Non-pigmented ciliary epithelial cell (primary cell): ENCODE measurements around the gene ZDHHC14.
"Not testable (repeated sequence)": the region's sequence is repeated elsewhere in the genome, so short reads cannot be mapped to it uniquely, and the experiment has no call there.

Source experiments
- DNase-seq: peaks from one replicate; pipeline ENCODE4 v3.0.0-alpha.2; 2010; ENCODE audit warnings: low read depth

Gene ZDHHC14

DNA sequence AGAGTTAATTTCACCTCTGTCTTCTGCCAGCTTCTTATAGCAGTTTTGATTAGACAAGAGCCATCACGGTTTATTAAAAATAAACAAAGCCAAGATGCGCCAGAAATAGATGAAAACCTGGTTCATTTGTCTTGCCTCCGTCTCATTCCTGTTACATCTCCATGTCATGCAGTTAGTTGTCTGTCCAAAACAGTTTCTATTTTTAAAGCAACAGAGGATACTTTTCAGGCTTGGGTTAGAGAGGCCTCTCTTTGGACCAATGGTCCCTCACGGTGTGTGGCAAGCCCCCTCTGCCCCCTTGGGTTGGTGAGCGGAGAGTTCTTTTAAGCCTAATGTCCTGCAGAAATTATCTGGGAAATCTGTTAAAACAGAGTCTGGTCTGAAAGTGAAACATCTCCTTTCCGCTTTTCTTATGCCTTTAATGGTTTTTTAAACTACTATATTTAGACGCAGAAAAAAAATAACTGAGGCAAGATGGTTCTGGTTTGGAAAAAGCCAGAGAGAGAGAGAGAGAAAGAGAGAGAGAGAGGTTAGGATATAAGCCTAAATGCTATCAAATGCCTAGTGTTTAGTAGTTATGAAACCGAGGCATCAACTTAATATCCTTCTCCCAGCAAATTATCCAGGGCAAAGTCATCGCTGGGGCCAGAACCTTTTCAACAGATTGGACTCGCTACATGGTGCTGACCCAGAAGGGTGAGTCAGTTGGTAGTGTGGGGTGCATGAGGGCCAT lies 64.5 kb downstream of the ZDHHC14 start:
- no peak for DNase-seq

DNA sequence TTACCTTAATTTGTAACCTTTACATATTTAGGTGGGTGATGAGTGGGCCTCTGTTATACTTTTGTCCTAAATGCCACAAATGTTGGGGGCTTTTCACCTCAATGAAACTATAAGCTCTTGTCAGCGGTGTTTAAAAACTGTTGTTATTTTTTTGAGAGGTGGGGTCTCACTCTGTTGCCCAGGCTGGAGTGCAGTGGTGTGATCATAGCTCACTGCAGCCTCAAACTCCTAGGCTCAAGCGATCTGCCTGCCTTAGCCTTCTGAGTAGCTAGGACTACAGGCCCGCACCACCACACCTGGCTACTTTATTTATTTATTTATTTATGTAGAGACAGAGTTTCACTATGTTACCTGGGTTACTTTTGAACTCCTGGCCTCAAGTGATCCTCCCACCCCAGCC lies 66.7 kb downstream of the ZDHHC14 start:
- no peak for DNase-seq

DNA sequence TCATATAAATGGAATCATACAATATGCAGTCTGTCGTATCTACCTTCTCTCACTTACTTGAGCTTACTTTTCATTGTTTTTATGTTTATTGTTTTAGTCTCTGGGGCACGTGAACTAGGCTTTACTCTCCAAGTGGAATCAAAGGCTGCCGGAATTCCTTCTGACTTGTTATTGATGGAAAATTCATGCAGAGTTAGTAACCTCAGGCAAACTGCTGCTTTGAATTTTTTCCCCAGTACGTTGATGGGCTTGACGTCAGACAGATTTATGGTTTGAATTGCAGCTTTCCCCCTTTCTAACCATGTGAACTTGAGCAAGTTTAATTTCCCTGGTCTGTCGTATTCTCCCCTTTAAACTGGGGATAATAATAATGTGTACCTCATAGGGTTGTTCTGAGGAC lies 68.6 kb downstream of the ZDHHC14 start:
- DNase-seq, result peak; percentile 18

GRCh38 chr6:157450931-157451742 lies 70.1 kb downstream of the ZDHHC14 start:
- DNase-seq, result no peak

- no peak for DNase-seq
These were observed 71.1 kb downstream of the ZDHHC14 start for GRCh38 chr6:157452096-157452495.

DNA sequence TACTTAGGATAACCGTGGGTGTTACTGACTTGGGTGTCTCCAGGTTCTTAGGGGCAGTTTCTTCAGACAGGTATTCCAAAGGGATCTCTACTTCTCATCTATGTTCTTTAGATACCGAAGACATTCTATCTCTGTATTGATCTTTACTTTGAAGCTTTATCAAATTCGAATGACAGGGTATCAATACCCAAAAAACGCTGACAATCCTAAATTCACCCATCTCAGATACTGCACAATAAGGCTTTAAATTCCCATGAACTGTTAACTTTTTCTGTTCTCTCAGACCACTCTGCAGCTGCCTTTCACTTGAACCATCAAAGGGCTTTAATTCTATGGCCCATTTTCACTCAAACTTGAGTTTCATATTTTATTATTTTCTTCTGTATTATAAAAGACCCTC lies 72.1 kb downstream of the ZDHHC14 start:
- no peak for DNase-seq

- no peak for DNase-seq
These were observed 73.0 kb downstream of the ZDHHC14 start for GRCh38 chr6:157453978-157454377.

GRCh38 chr6:157454762-157455714 lies 74.0 kb downstream of the ZDHHC14 start:
- no peak for DNase-seq

DNA sequence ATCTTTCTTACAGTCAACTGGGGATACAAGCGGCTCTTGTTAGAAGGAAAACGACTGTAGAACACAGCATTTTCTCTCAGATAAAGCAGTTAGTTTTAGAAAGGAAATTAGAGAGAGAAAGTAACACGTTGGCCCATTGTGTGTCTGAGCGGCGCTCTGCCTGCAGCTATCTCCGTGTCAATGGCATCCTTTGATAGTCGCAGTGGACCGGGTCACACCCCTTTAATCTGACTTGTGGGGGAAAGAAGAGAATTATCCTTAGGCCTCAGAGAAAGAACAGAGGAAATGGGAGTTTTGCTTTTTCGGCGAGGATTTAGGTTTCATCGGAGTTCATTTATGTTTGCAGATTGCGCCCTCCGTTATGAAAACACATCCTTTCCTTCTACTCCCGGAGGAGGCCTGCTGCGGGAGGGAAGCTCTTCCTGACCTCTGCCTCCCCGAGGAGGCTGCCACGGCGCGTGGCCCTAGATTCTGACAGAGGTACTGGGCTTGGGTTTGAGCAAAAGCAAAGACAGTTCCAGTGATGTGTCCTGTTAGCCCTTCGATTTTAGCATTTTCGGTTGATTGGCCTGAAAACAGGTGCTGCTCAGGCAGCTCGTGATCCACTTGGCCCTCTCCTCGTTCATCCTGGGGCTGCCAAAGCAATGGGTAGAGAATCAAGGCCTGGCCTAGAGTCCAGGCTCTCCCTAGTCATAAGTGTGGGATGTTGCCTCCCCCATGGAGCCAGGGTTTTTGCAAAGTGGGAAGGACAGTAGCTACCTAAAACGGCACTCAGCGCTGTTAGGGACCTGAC lies 74.9 kb downstream of the ZDHHC14 start:
- no peak for DNase-seq

DNA sequence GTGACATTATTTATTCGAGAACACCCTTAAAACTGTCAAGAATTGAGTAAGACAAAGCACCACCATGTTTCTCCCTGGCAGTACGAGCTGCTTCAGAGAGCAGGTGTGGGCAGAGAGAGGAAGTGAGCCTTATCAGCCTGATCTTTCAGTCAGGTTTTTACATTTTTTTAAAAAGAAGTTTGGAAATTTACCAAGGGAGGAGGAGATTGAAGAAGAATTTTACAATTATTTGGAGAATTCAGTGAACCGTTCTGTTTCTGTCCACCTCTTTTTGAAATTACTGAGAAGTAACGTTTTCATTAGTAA lies 75.5 kb downstream of the ZDHHC14 start:
- no peak for DNase-seq

- no peak for DNase-seq
These were observed 76.8 kb downstream of the ZDHHC14 start for GRCh38 chr6:157457787-157458186.

DNA sequence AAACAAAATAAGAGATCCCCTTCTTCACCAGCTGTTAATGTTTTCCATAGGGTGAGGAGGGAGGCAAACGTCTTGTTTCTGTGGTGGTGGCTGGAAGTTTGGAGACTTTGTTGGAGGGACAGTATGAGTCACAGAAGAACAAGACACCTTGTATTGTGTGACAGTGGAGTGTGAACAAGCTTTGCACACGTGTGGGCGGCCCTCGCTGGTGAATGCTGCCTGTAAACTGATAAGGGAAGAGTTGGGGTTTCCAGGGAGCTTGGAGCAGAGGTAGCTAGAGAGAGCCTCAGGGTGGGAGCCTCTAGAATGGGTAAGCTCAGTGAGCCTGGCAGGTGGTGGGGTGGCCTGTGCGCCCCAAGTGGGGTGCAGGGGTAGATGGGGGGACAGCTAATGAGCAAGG lies 78.3 kb downstream of the ZDHHC14 start:
- no peak for DNase-seq

GRCh38 chr6:157460182-157460999 lies 79.4 kb downstream of the ZDHHC14 start:
- no peak for DNase-seq

DNA sequence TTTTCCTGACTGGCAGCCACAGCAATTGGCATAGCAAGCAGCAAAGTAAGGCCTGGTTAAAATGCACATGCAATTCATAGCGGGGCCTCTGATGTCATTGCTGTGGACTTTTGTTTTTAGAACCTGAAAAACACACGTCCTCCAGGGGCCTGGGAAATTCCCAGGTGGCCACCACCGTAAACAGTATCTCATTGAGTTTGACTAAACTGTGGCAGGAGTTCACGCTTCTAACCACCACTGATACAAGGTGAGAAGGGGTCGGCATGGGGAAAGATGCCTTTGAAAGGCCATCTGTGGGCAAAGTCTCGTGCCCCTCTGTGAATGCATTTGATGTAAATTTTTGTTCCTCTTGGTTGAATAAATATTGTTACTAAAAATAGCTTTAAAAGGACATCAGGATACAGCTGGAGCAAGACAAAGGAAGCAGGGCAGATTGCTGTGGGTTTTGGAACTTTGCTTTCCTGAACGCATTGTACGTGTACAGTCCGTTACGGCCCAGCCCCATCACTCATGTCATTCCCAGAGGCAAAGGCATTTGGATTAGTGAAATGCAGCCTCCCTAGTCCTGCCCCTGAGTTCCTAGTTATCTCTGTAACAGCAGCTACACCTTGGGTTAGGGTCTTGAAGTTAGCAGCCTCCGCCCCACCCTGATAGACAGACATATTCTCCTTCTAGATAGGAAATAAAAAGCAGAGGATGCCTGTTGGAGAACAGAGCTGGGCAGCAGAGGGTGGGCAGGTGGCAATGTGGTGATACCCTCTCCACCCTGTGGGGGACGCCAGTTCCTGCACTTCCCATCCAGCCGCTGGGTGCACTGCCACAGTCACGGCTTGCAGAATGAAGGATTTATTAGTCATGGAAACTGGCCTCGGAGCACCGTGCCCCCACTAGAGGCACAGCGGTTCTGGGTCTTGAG lies 80.3 kb downstream of the ZDHHC14 start:
- DNase-seq, result peak; percentile 9

GRCh38 chr6:157462956-157463742 lies 82.2 kb downstream of the ZDHHC14 start:
- DNase-seq, result no peak

- not testable (repeated sequence) for DNase-seq
These were observed 82.7 kb downstream of the ZDHHC14 start for GRCh38 chr6:157463743-157464135.

DNA sequence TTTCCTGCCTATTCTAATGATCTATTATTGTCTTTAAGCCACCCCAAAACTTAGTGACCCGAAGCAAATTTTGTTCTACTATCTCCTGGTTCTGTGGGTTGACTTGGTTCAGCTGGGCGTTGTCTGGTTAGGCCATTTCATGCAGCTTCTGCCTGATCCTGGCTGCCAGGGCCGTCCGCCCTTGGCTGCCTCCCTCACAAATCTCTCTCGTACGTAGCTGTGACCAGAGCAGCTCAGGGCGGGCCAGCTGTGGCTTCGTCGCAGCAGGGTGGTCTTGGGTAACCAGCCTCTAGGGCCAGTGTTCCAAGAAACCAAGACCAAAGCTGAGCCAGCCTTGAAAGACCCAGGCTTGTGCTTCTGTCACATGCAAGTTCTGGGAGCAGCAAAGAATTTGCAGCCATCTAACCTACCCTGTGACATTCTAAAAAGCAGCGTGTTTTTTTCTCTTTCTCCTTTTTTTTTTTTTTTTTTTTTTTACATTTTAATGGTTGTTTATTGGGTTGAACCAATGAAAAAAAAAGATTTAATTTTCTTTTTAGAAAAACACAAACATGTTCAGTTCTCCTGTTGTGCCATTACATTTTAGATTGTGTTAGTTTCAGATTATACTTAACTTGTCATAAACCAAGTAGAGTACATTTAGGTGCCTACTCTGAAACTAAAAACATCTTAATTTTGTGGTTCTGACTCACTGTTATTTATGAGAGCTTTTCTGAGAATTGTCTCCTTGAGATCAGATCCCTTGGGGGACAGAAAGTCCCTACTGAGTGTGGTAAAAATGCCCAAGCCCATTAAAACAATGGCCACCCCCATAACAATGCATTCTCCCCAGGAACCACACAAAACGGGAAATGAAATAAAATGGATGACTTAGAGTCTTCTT lies 83.9 kb downstream of the ZDHHC14 start:
- DNase-seq, result no peak

GRCh38 chr6:157466342-157466648 lies 85.3 kb downstream of the ZDHHC14 start:
- DNase-seq, result no peak
